Measurements from ENCODE around the gene VCL.

DNA sequence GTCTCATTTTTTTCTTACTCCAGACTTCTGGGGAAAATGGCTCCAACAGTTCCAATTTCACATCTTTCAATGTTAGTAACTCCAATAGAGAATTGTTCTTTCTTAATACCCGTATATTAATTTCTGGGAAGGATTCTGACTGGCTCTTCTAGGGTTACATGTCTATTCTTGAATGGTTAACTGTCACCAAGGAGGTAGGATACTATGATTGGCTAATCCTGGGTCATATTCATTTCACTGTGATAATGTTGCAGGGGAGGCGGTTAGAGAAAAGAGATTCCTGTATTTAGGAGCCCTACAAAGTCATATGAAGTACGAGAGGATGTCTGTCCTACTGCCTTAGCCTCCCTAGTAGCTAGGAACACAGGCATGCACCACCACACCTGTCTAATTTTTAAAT, 16.1 kb upstream of the VCL start:
- TF ChIP-seq, protein P1, sequence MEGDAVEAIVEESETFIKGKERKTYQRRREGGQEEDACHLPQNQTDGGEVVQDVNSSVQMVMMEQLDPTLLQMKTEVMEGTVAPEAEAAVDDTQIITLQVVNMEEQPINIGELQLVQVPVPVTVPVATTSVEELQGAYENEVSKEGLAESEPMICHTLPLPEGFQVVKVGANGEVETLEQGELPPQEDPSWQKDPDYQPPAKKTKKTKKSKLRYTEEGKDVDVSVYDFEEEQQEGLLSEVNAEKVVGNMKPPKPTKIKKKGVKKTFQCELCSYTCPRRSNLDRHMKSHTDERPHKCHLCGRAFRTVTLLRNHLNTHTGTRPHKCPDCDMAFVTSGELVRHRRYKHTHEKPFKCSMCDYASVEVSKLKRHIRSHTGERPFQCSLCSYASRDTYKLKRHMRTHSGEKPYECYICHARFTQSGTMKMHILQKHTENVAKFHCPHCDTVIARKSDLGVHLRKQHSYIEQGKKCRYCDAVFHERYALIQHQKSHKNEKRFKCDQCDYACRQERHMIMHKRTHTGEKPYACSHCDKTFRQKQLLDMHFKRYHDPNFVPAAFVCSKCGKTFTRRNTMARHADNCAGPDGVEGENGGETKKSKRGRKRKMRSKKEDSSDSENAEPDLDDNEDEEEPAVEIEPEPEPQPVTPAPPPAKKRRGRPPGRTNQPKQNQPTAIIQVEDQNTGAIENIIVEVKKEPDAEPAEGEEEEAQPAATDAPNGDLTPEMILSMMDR (conservative IDR thresholded peaks at IDR 0.05; ENCODE audit: low read depth, low read length) = no peak
- TF ChIP-seq EZH2phosphoT487 (IDR thresholded peaks at IDR 0.05; ENCODE audit: borderline replicate concordance, low read length) = no peak
